Measurements from ENCODE around the gene RNF168.
"Not testable (repeated sequence)": the region's sequence is repeated elsewhere in the genome, so short reads cannot be mapped to it uniquely, and the experiment has no call there.

Gene RNF168

DNA sequence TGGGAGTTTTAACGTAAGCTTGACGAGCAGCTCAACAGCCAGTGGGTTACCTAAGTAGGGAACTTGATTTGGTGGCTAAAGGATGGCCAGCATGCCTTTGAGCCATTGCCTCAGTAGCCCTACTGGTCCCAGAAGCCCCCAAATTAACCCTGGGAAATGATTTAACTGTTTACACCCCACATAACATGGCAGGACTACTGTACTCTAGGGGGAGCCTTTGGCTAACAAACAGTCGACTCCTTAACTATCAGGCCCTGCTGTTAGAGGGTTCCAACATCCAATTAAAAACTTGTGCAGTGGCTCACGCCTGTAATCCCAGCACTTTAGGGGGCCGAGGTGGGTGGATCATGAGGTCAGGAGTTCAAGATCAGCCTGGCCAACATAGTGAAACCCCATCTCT lies 21.0 kb upstream of the RNF168 start:
- no peak for DNase-seq (ENCODE audit: low spot score)
- TF ChIP-seq, protein P1, sequence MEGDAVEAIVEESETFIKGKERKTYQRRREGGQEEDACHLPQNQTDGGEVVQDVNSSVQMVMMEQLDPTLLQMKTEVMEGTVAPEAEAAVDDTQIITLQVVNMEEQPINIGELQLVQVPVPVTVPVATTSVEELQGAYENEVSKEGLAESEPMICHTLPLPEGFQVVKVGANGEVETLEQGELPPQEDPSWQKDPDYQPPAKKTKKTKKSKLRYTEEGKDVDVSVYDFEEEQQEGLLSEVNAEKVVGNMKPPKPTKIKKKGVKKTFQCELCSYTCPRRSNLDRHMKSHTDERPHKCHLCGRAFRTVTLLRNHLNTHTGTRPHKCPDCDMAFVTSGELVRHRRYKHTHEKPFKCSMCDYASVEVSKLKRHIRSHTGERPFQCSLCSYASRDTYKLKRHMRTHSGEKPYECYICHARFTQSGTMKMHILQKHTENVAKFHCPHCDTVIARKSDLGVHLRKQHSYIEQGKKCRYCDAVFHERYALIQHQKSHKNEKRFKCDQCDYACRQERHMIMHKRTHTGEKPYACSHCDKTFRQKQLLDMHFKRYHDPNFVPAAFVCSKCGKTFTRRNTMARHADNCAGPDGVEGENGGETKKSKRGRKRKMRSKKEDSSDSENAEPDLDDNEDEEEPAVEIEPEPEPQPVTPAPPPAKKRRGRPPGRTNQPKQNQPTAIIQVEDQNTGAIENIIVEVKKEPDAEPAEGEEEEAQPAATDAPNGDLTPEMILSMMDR (IDR thresholded peaks at IDR 0.05; ENCODE audit: extremely low read depth, insufficient read depth, missing control alignments) = peak; percentile 25
- in situ Hi-C loops (cut with MboI; ENCODE audit: low pct_unique_long_range_greater_than_20kb, low sequenced_read_pairs, unreplicated experiment) = no loop called here

DNA sequence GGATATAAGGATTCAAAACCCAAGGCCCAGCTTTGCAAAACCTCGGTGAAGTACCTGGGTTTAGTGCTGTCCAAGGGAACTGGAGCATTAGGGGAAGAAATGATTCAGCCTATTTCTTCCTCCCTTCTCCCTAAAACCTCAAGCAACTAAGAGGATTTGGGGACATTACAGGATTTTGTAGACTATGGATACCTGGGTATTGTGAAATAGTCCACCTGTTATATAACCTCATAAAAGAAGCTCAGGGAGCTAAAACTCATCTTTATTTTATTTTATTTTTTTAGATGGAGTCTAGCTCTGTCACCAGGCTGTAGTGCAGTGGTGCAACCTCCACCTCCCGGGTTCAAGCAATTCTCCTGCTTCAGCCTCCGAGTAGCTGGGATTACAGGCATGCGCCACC lies 20.3 kb upstream of the RNF168 start:
- TF ChIP-seq, protein P1 (IDR thresholded peaks at IDR 0.05; ENCODE audit: extremely low read depth, insufficient read depth, missing control alignments) = no peak
- no peak for DNase-seq (ENCODE audit: low spot score)
- in situ Hi-C loops (cut with MboI; ENCODE audit: low pct_unique_long_range_greater_than_20kb, low sequenced_read_pairs, unreplicated experiment) = no loop called here

DNA sequence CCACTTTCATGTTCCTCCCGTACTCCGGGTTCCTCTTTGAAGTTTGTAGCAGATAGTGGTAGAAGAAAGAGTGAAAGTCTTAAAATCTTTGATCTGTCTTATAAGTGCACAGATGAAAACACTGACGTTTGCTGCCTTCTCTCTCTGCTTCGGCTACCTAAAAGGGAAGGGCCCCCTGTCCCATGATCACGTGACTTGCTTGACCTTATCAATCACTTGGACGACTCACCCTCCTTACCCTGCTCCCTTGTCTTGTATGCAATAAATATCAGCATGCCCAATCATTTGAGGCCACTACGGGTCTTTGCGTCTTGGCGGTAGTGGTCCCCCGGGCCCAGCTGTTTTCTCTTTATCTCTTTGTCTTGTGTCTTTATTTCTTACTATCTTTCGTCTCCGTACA lies 17.7 kb upstream of the RNF168 start:
- DNase-seq (ENCODE audit: low spot score); in situ Hi-C loops (cut with MboI; ENCODE audit: low pct_unique_long_range_greater_than_20kb, low sequenced_read_pairs, unreplicated experiment): not testable (repeated sequence)

DNA sequence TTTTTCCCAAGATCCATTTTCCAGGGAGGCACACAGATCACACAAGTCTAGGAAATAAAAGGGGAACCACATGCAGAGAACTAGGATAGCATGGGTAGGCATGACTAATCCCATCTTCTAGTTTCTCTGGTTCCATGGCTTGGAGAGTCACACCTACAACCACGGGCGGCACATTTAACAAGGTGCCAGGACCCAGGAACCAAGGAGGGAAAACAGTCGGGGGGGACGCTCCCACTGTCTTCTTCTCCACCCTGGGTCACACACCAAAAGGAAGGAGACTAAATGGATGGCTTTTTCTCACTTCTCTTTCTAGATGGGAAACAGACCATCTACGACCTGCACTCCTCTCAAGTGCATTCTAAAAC lies 16.1 kb upstream of the RNF168 start:
- TF ChIP-seq, protein P1 (IDR thresholded peaks at IDR 0.05; ENCODE audit: extremely low read depth, insufficient read depth, missing control alignments) = no peak
- in situ Hi-C loops (cut with MboI; ENCODE audit: low pct_unique_long_range_greater_than_20kb, low sequenced_read_pairs, unreplicated experiment) = no loop called here
- no peak for DNase-seq (ENCODE audit: low spot score)

DNA sequence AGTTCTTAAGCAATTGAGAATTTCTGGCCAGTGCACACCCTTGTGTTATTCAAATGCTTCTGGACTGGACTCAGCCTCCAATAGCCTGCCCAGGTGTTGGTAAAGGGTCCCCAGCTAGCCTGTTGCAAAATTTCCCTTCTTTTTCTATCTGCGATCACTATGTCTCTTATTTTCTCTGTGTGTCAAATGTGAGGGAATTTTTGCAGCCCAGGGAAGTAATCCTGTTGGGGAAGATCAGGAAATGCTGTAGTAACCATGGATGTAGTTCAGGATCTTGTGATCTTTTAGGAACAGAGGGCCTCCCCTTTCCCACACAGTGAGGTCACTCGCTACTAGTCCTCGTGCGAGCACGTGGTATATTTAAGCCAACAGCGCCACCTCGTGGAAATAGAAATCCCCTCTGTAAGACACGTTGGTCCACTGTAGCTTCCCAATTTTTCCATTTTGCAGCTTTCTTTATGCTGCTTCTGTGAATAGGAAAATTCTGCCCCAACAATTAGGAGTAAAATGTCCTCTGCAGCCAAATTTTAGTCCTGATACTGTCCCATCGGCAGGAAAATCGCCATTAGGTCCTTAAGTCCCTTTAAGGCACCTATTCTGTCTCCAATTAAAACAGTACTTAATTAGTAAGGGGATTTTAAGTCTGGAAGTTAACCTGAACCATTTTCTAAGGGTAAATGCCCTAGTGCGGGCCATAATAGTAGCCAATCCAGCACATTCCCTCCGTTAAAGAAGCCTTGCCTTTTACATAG lies 15.6 kb upstream of the RNF168 start:
- DNase-seq (ENCODE audit: low spot score) = no peak
- in situ Hi-C loops (cut with MboI; ENCODE audit: low pct_unique_long_range_greater_than_20kb, low sequenced_read_pairs, unreplicated experiment) = no loop called here
- TF ChIP-seq, protein P1 (IDR thresholded peaks at IDR 0.05; ENCODE audit: extremely low read depth, insufficient read depth, missing control alignments) = peak; percentile 52

DNA sequence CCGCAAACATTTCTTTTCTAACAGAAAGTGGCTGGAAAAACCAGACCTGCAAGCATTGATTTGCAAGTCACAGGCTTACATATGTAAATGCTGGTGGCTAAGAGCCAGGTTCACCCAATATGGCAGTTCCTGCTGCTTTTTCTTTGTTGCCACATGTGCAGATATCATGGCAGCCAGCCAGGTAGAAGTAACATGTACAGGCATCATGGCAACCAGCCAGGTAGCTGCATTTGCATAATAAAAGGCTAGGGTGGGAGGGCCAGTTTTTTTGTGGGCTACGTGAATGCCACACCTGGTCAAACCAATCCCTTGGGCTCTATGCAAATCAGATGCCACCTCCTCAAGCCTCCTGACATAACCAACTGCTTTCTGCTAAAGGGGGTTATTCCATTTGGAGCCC lies 14.4 kb upstream of the RNF168 start:
- in situ Hi-C loops (cut with MboI; ENCODE audit: low pct_unique_long_range_greater_than_20kb, low sequenced_read_pairs, unreplicated experiment) = no loop called here

DNA sequence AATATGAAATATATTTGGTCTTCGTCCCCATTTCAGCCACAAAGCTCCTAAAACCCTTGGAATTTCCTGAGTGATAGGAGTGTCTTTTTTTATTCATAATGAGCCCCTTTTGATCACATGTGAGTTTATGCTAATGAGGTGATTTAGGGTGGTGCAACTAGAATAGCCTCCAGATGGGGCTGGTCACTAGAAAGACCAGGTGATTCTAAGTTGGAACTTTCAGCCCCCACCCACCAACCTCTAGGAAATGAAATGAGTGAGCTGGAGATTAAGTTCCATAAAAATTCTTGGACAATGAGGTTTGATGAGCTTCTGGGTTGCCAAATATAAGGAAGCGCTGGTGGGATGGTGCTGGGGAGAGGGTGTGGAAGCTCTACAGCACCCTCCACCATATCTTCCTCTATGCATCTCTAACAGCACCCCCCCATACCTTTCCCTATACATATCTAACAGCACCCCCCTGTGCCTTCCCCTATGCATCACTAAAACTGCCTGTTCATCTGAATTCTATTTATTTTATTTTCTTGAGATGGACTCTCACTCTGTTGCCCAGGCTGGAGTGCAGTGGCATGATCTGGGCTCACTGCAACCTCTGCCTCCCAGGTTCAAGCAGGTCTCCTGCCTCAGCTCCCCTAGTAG lies 13.7 kb upstream of the RNF168 start:
- no peak for DNase-seq (ENCODE audit: low spot score)
- TF ChIP-seq, protein P1 (IDR thresholded peaks at IDR 0.05; ENCODE audit: extremely low read depth, insufficient read depth, missing control alignments) = no peak
- in situ Hi-C loops (cut with MboI; ENCODE audit: low pct_unique_long_range_greater_than_20kb, low sequenced_read_pairs, unreplicated experiment) = no loop called here

More for the DNA sequence above, 14.4 kb upstream of the RNF168 start:
- TF ChIP-seq, protein P1 (IDR thresholded peaks at IDR 0.05; ENCODE audit: extremely low read depth, insufficient read depth, missing control alignments) = no peak
- DNase-seq (ENCODE audit: low spot score) = no peak

Measured in GM13977 (cell line).